Central memory CD8-positive, alpha-beta T cell (primary cell): ENCODE measurements around the gene ARMC12.
A peak's percentile ranks its signal among the peaks of the same experiment; 100 is the strongest.

Experiments used
- ATAC-seq: fragments of 150-1000 bp; cut with Tn5 transposase; replicated peaks from 2 replicates; pipeline ENCODE4 v1.10.0; 2022; ENCODE audit warnings: mild to moderate bottlenecking, moderate FRiP score, moderate number of reproducible peaks; ENCODE audit not compliant: poor library complexity, severe bottlenecking; ENCODE audit errors: extremely low read depth
- DNase-seq, 2 donors: peaks; one replicate each; pipeline ENCODE4 v3.0.0; 2021; ENCODE audit warnings: low spot score in 2 of 2
- H3K27ac Mint-ChIP-seq: one replicate; pipeline ENCODE4 v1.8.0; 2022; ENCODE audit warnings: low read depth, mild to moderate bottlenecking, moderate library complexity, mixed read lengths
- H3K27me3 Mint-ChIP-seq: one replicate; pipeline ENCODE4 v1.8.0; 2022; ENCODE audit warnings: mixed read lengths
- H3K36me3 Mint-ChIP-seq: one replicate; pipeline ENCODE4 v1.8.0; 2022; ENCODE audit warnings: mild to moderate bottlenecking, moderate library complexity, mixed read lengths; ENCODE audit not compliant: insufficient read depth
- H3K4me1 Mint-ChIP-seq: one replicate; pipeline ENCODE4 v1.8.0; 2022; ENCODE audit warnings: mixed read lengths
- H3K4me3 Mint-ChIP-seq: one replicate; pipeline ENCODE4 v1.8.0; 2022; ENCODE audit warnings: mild to moderate bottlenecking, moderate library complexity, mixed read lengths
- H3K9me3 Mint-ChIP-seq: one replicate; pipeline ENCODE4 v1.8.0; 2022; ENCODE audit warnings: mixed read lengths

The ARMC12 gene

GRCh38 chr6:35777356-35778102 lies 40.7 kb downstream of the ARMC12 start:
- H3K36me3 Mint-ChIP-seq, result no peaks in the 10 kb centered on the region
- ATAC-seq (no peak), DNase-seq (no peak)
- peaks cover 44% of the 10 kb centered on the region for H3K27me3 Mint-ChIP-seq
- no peaks in the 10 kb centered on the region for H3K9me3 Mint-ChIP-seq
- no peak overlapping the region for H3K27ac Mint-ChIP-seq
- H3K4me3 Mint-ChIP-seq, result peak overlapping the region; percentile 39
- H3K4me1 Mint-ChIP-seq, result peaks cover 5% of the 10 kb centered on the region

- no peak for ATAC-seq
- Mint-ChIP-seq H3K9me3 (no peaks in the 10 kb centered on the region), H3K4me1 (peaks cover 5% of the 10 kb centered on the region), H3K27me3 (peaks cover 53% of the 10 kb centered on the region), H3K27ac (no peak overlapping the region), H3K36me3 (no peaks in the 10 kb centered on the region), H3K4me3 (no peak overlapping the region)
- DNase-seq, result no peak
Observed at GRCh38 chr6:35778437-35778836, 41.6 kb downstream of the ARMC12 start.

GRCh38 chr6:35780719-35781118 lies 43.9 kb downstream of the ARMC12 start, which contains the start of gene CLPSL1:
Gene CLPSL1 (plus strand): TSS chr6:35781019. CDS start chr6:35781111, 92 bp downstream.
- H3K27ac Mint-ChIP-seq, result no peak within 1 kb of the TSS
- ATAC-seq (no peak), DNase-seq (no peak)
- no peak within 1 kb of the TSS for H3K4me3 Mint-ChIP-seq
- H3K9me3 Mint-ChIP-seq, result no peaks in the 10 kb centered on the region
- H3K4me1 Mint-ChIP-seq, result peaks cover 5% of the 10 kb centered on the region
- peaks cover 62% of the 10 kb centered on the region for H3K27me3 Mint-ChIP-seq
- H3K36me3 Mint-ChIP-seq, result no peaks in the 10 kb centered on the region

GRCh38 chr6:35781290-35781689 lies 44.5 kb downstream of the ARMC12 start:
- Mint-ChIP-seq H3K36me3 (no peaks in the 10 kb centered on the region), H3K27ac (no peak overlapping the region), H3K4me1 (peaks cover 5% of the 10 kb centered on the region), H3K4me3 (no peak overlapping the region), H3K27me3 (peaks cover 62% of the 10 kb centered on the region), H3K9me3 (no peaks in the 10 kb centered on the region)
- no peak for ATAC-seq
- no peak for DNase-seq

GRCh38 chr6:35782424-35782823 lies 45.6 kb downstream of the ARMC12 start:
- no peak for ATAC-seq
- H3K27me3 Mint-ChIP-seq, result peaks cover 64% of the 10 kb centered on the region
- no peaks in the 10 kb centered on the region for H3K4me1 Mint-ChIP-seq
- H3K4me3 Mint-ChIP-seq, result no peak overlapping the region
- DNase-seq, result no peak
- H3K36me3 Mint-ChIP-seq, result no peaks in the 10 kb centered on the region
- H3K9me3 Mint-ChIP-seq, result no peaks in the 10 kb centered on the region
- H3K27ac Mint-ChIP-seq, result no peak overlapping the region

- Mint-ChIP-seq H3K9me3 (no peaks in the 10 kb centered on the region), H3K4me1 (no peaks in the 10 kb centered on the region), H3K27me3 (peaks cover 69% of the 10 kb centered on the region), H3K27ac (no peak overlapping the region), H3K36me3 (no peaks in the 10 kb centered on the region), H3K4me3 (no peak overlapping the region)
- no peak for ATAC-seq
- DNase-seq, result no peak
Observed at GRCh38 chr6:35784200-35784599, 47.4 kb downstream of the ARMC12 start.

- ATAC-seq (no peak), DNase-seq (no peak)
- H3K36me3 Mint-ChIP-seq, result no peaks in the 10 kb centered on the region
- H3K27me3 Mint-ChIP-seq, result peaks cover 87% of the 10 kb centered on the region
- no peak overlapping the region for H3K4me3 Mint-ChIP-seq
- no peaks in the 10 kb centered on the region for H3K9me3 Mint-ChIP-seq
- no peak overlapping the region for H3K27ac Mint-ChIP-seq
- H3K4me1 Mint-ChIP-seq, result no peaks in the 10 kb centered on the region
Observed at GRCh38 chr6:35786272-35786671, 49.4 kb downstream of the ARMC12 start.

- Mint-ChIP-seq H3K27me3 (peaks cover 87% of the 10 kb centered on the region), H3K4me1 (no peaks in the 10 kb centered on the region), H3K4me3 (no peak overlapping the region), H3K36me3 (no peaks in the 10 kb centered on the region), H3K27ac (no peak overlapping the region), H3K9me3 (no peaks in the 10 kb centered on the region)
- DNase-seq (no peak), ATAC-seq (no peak)
Observed at GRCh38 chr6:35786810-35787209, 50.0 kb downstream of the ARMC12 start.

GRCh38 chr6:35787266-35788218 lies 50.7 kb downstream of the ARMC12 start:
- Mint-ChIP-seq H3K27ac (no peak overlapping the region), H3K4me1 (no peaks in the 10 kb centered on the region), H3K9me3 (no peaks in the 10 kb centered on the region)

GRCh38 chr6:35788423-35788982 lies 51.7 kb downstream of the ARMC12 start:
- no peak overlapping the region for H3K4me3 Mint-ChIP-seq
- no peaks in the 10 kb centered on the region for H3K9me3 Mint-ChIP-seq
- ATAC-seq (no peak), DNase-seq (no peak)
- H3K4me1 Mint-ChIP-seq, result no peaks in the 10 kb centered on the region
- no peak overlapping the region for H3K27ac Mint-ChIP-seq
- no peaks in the 10 kb centered on the region for H3K36me3 Mint-ChIP-seq
- peaks cover 74% of the 10 kb centered on the region for H3K27me3 Mint-ChIP-seq

More at GRCh38 chr6:35787266-35788218, 50.7 kb downstream of the ARMC12 start:
- Mint-ChIP-seq H3K36me3 (no peaks in the 10 kb centered on the region), H3K27me3 (peaks cover 83% of the 10 kb centered on the region), H3K4me3 (no peak overlapping the region)
- no peak for ATAC-seq
- DNase-seq, result no peak

GRCh38 chr6:35790683-35791082 lies 53.9 kb downstream of the ARMC12 start:
- H3K27me3 Mint-ChIP-seq, result peaks cover 54% of the 10 kb centered on the region
- no peak for ATAC-seq
- no peaks in the 10 kb centered on the region for H3K4me1 Mint-ChIP-seq

GRCh38 chr6:35794536-35795452 lies 58.0 kb downstream of the ARMC12 start:
- Mint-ChIP-seq H3K4me3 (no peak overlapping the region), H3K9me3 (no peaks in the 10 kb centered on the region), H3K27ac (no peak overlapping the region), H3K36me3 (no peaks in the 10 kb centered on the region), H3K4me1 (no peaks in the 10 kb centered on the region), H3K27me3 (peaks cover 23% of the 10 kb centered on the region)
- DNase-seq (no peak), ATAC-seq (no peak)

More at GRCh38 chr6:35790683-35791082, 53.9 kb downstream of the ARMC12 start:
- Mint-ChIP-seq H3K4me3 (no peak overlapping the region), H3K9me3 (no peaks in the 10 kb centered on the region), H3K27ac (no peak overlapping the region), H3K36me3 (no peaks in the 10 kb centered on the region)
- DNase-seq, result no peak
